ENCODE results near the gene RERE. TPM values are rescaled to one million over a fixed set of nuclear protein-coding genes. Genes with fewer than 3 reads are reported as not detected.

Gene RERE
- total RNA-seq, 2 donors from 2014 or later = 207 to 322 TPM

GRCh38 chr1:8782955-8783354 is 34.5 kb downstream of the RERE start:
- TF ChIP-seq POLR2A (IDR thresholded peaks at IDR 0.05) (no peak), POLR2AphosphoS5 (IDR thresholded peaks at IDR 0.05) (no peak)
- TF ChIP-seq, protein P1, sequence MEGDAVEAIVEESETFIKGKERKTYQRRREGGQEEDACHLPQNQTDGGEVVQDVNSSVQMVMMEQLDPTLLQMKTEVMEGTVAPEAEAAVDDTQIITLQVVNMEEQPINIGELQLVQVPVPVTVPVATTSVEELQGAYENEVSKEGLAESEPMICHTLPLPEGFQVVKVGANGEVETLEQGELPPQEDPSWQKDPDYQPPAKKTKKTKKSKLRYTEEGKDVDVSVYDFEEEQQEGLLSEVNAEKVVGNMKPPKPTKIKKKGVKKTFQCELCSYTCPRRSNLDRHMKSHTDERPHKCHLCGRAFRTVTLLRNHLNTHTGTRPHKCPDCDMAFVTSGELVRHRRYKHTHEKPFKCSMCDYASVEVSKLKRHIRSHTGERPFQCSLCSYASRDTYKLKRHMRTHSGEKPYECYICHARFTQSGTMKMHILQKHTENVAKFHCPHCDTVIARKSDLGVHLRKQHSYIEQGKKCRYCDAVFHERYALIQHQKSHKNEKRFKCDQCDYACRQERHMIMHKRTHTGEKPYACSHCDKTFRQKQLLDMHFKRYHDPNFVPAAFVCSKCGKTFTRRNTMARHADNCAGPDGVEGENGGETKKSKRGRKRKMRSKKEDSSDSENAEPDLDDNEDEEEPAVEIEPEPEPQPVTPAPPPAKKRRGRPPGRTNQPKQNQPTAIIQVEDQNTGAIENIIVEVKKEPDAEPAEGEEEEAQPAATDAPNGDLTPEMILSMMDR (IDR thresholded peaks at IDR 0.05) = no peak
- DNase-seq (ENCODE audit: low spot score) = no peak
- no peaks in the 10 kb centered on the region for H3K27me3 ChIP-seq (replicated peaks; ENCODE audit: insufficient read depth)
- H3K4me3 ChIP-seq = no peak overlapping the region
- 100% methylated on average over 2 of the region's 2 CpGs for WGBS
- peaks cover 2% of the 10 kb centered on the region for H3K4me1 ChIP-seq (replicated peaks)
- no peaks in the 10 kb centered on the region for H3K9me3 ChIP-seq
- intact Hi-C loops (cut with DNase I) = no loop called here
- no peak overlapping the region for H3K27ac ChIP-seq
- H3K36me3 ChIP-seq = no peaks in the 10 kb centered on the region

GRCh38 chr1:8782001-8782620 is 35.3 kb downstream of the RERE start:
- no peaks in the 10 kb centered on the region for H3K9me3 ChIP-seq
- no peak overlapping the region for H3K4me3 ChIP-seq
- no peaks in the 10 kb centered on the region for H3K27me3 ChIP-seq (replicated peaks; ENCODE audit: insufficient read depth)
- DNase-seq (ENCODE audit: low spot score) = no peak
- H3K27ac ChIP-seq = no peak overlapping the region
- TF ChIP-seq POLR2A (IDR thresholded peaks at IDR 0.05) (no peak), POLR2AphosphoS5 (IDR thresholded peaks at IDR 0.05) (no peak)
- TF ChIP-seq, protein P1 (IDR thresholded peaks at IDR 0.05) = no peak
- peaks cover 2% of the 10 kb centered on the region for H3K4me1 ChIP-seq (replicated peaks)
- intact Hi-C loops (cut with DNase I) = no loop called here
- no peaks in the 10 kb centered on the region for H3K36me3 ChIP-seq
- WGBS = 63% methylated on average over 3 of the region's 3 CpGs

DNA sequence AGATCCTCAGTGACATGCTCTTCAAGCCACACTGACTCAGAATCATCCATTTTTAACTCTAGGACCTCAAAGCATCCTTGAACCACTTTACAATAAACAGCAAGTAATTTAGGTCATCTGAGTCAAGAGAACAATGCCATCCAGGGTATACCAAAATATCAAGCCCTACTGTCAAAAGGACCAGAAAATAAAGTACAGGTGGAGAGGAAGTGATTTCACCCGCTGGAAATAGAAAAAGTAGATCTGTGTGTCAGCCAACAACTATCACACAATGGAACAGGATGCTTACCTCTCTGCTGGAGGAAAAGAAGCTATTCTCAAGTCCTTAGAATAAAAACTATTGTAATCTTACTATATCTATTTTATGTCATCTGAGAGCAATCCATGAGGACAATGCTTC is 37.0 kb downstream of the RERE start:
- TF ChIP-seq POLR2A (IDR thresholded peaks at IDR 0.05) (no peak), POLR2AphosphoS5 (IDR thresholded peaks at IDR 0.05) (no peak)
- TF ChIP-seq, protein P1 (IDR thresholded peaks at IDR 0.05) = no peak
- no peaks in the 10 kb centered on the region for H3K9me3 ChIP-seq
- no peak for DNase-seq (ENCODE audit: low spot score)
- no peaks in the 10 kb centered on the region for H3K27me3 ChIP-seq (replicated peaks; ENCODE audit: insufficient read depth)
- H3K4me1 ChIP-seq (replicated peaks) = no peaks in the 10 kb centered on the region
- H3K4me3 ChIP-seq = no peak overlapping the region
- no peaks in the 10 kb centered on the region for H3K36me3 ChIP-seq
- WGBS = 69% methylated on average over 1 of the region's 1 CpG
- intact Hi-C loops (cut with DNase I) = no loop called here
- H3K27ac ChIP-seq = no peak overlapping the region

GRCh38 chr1:8777867-8778266 is 39.6 kb downstream of the RERE start:
- Histone ChIP-seq H3K4me1 (replicated peaks) (no peaks in the 10 kb centered on the region), H3K27ac (no peak overlapping the region), H3K4me3 (no peak overlapping the region), H3K9me3 (no peaks in the 10 kb centered on the region), H3K36me3 (no peaks in the 10 kb centered on the region), H3K27me3 (replicated peaks; ENCODE audit: insufficient read depth) (no peaks in the 10 kb centered on the region)
- no peak for DNase-seq (ENCODE audit: low spot score)
- intact Hi-C loops (cut with DNase I) = no loop called here
- no peak for TF ChIP-seq POLR2AphosphoS5 (IDR thresholded peaks at IDR 0.05)
- no peak for TF ChIP-seq POLR2A (IDR thresholded peaks at IDR 0.05)
- TF ChIP-seq, protein P1 (IDR thresholded peaks at IDR 0.05) = no peak

DNA sequence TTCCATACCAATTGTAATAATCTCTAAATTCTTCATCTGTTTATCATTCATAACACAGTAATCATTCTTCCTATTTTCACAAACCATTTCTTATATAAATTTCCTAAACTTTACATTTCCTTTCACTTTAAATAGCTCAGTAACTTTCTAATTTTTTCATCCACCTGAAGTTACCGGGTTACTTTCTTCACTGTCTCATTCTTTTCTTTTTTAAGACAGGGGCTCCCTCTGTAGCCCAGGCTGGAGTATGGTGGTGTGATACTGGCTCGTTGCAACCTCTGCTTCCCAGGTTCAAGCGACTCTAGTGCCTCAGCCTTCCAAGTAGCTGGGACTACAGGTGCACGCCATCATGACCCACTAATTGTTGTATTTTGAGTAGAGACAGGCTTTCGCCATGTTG is 41.3 kb downstream of the RERE start:
- Histone ChIP-seq H3K27me3 (replicated peaks; ENCODE audit: insufficient read depth) (no peaks in the 10 kb centered on the region), H3K27ac (no peak overlapping the region), H3K36me3 (no peaks in the 10 kb centered on the region), H3K4me1 (replicated peaks) (no peaks in the 10 kb centered on the region), H3K9me3 (no peaks in the 10 kb centered on the region), H3K4me3 (no peak overlapping the region)
- 84% methylated on average over 5 of the region's 5 CpGs for WGBS
- intact Hi-C loops (cut with DNase I) = no loop called here
- no peak for DNase-seq (ENCODE audit: low spot score)
- TF ChIP-seq POLR2AphosphoS5 (IDR thresholded peaks at IDR 0.05) (no peak), POLR2A (IDR thresholded peaks at IDR 0.05) (no peak)
- TF ChIP-seq, protein P1 (IDR thresholded peaks at IDR 0.05) = no peak
